GM18873 (cell line): Measurements from ENCODE around the gene RABL6.

Source experiments
- ATAC-seq: cut with Tn5 transposase; IDR thresholded peaks from one replicate; pipeline ENCODE4 v1.9.1; 2021; ENCODE audit warnings: mild to moderate bottlenecking, moderate library complexity, moderate number of reproducible peaks; ENCODE audit not compliant: unreplicated experiment, low FRiP score

Gene RABL6

DNA sequence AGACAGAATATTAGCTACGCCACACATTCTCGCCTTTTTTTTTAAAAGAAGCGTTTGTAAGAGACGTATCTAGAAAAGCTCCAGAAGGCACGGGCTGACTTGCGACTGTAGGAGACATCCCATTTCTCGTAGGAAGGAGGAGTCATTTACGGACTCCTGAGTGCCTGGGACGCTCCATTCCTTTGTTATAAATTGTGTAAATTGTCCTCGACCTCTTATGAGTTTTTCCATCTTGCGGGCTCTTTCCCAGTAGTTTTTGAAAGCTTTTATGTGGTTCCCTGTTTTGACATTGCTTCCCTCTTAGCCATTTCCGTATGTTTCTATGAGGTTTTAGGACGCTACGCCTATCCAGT is 1.0 kb downstream of the RABL6 start:
- ATAC-seq, result no peak

DNA sequence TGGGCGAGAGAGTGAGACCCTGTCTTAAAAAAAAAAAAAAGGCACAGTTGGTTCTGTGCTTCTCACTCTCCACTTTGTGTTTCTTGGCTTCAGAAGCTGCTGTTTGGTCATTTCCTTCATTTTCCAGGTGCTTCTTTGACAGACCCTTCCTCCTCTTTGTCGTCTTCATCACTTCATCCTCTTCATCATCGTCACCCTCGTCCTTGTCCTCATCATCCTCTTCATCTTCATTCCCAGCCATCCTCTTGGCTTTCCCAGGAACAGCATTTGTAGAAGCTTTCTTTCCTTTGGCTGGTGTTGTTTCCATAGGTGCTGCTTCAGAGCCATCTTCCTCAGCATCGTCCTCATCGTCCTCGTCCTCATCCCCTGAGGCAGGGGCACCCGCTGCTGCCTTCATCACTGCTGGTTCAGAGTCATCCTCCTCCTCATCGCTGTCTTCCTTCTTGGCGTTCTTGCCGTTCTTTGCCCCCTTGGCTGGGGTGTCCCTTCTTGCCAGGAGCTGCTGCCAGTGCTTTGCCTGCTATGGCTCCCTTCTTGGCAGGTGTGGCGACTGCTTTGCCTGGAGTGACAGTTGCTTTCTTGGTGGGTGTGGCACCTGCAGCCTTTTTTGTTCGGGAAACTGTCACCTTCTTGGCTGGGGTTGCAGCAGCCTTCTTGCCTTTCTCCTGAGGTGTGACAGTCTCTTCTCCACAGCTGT is 7.1 kb downstream of the RABL6 start:
- no peak for ATAC-seq

DNA sequence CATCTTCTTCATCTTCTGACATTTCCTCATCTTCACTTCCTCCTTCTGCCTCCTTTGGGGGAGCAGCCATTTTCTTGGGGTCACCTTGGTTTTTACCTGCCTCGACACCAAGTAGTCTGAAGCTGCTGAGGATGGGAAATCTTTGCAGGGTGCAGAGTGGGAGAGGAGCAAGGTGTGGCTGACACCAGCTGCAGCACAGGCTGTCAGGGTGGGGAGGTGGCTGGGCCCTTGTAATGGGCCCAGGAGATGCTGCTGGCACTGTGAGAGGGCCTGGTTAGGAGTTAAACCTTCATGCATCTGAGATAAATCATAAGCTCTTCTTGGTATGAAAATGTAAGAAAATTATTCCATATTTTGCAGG is 7.7 kb downstream of the RABL6 start:
- no peak for ATAC-seq

DNA sequence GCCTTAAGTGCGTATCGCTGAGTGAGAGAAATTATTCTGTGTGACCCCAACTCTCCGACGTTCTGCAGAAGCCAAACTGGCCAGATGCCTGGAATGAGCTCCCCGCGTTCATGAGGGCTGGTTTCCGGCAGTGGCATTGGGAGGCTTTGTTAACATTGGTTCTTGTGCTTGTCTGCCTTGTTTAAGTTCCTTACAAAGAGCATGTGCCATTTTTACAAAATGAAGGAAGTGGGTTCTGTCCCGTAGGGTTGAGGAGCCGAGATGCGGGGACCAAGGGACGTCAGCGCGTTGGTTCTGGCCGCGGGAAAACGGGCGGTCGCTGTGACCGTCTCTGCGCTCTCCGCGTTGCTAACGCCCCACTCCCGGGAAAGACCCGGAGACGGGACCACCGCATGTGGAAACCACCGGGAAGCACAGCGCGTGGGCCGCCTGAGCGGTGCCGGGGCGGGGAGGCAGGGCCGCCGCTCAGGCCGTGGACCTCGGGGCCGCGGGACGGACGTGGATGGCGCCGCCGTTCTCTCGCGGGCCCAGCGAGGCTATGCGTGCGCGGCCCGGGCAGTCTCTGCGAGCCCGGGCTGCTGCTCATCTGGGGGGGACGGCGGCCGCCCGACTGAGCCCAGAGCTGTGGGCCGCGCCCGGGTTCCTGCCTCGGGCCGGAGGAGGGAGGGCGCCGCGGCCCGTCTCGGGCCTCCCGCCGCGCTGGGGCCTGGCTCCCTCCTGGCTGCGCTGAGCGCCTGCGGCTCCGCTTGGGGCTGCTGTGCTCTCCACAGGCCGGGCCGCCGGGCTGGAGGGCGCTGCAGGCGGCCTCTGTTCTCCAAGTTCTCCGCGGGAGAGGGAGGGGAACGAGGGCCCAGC is 13.4 kb downstream of the RABL6 start:
- ATAC-seq, result no peak

DNA sequence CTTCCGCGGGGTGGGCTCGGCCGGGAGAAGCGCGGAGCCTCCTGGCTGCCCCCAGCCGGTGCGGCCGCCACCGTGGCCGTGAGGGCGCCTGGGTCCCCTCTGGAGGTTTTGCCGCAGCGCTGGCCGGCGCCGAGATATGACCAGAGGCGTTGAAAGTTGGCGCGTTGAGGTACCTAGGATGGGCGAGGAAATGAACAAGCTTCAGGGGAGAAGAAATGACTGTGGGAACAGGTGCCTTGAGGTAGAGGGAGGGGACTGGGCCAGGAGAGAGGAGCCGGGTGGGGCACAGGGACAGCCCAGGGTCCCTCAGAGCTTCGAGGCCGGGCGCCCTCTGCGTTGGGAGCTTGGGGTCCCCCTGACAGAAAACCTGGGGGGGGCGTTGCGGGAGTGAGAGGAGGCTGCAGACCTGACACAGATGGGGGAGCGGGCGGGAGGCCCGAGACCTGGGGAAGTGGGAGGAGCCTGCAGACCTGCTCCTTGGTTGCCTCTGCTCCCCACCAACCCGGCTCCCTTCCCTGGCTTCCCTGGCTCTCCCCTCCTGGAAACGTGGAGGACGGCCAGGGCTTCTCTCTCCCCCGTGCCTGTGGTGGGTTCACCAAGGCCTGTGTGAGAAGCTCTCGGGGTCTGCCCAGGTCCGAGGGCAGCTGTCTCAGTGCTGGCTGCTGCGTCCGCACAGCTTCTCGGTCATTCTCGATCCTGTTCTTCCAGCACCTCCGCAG is 14.2 kb downstream of the RABL6 start:
- ATAC-seq, result no peak

DNA sequence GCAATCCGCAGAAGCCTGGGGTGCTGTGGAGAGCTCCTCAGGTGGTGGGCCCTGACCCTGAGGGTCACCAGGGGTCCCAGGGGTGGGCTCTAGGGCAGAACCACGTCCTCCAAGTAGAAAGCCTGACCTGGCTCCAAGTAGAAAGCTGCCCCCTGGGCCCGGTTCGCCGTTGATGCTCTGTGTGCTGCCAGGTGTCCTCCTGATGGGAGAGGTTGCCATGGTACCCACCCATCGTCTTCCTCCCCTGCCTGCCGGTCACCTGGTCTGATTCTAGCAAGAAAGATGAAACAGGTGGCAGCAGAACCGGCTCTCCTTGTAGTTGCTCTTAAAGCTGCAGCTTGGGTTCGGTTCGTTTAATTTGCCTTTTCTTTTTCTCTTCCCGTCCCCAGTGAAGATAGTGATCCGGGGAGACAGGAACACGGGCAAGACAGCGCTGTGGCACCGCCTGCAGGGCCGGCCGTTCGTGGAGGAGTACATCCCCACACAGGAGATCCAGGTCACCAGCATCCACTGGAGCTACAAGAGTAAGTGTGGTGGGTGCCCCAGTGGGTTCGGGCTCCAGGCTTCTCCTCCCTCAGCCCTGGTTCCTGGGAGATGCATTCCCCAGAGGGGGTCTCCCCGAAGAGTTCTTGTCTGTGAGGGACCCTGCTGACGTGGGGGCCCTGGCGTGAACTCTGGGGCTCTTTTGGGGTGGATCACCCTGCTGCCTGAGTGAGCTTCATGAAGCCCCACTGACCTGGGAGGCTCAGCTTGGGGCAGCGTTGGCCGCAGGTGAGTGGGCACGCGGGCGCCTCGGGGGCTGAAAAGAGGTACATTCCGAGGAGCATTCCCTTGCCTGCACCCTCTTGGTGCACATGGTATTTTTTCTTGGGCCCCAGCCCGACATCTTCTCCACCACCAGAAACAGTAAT is 15.6 kb downstream of the RABL6 start:
- no peak for ATAC-seq

DNA sequence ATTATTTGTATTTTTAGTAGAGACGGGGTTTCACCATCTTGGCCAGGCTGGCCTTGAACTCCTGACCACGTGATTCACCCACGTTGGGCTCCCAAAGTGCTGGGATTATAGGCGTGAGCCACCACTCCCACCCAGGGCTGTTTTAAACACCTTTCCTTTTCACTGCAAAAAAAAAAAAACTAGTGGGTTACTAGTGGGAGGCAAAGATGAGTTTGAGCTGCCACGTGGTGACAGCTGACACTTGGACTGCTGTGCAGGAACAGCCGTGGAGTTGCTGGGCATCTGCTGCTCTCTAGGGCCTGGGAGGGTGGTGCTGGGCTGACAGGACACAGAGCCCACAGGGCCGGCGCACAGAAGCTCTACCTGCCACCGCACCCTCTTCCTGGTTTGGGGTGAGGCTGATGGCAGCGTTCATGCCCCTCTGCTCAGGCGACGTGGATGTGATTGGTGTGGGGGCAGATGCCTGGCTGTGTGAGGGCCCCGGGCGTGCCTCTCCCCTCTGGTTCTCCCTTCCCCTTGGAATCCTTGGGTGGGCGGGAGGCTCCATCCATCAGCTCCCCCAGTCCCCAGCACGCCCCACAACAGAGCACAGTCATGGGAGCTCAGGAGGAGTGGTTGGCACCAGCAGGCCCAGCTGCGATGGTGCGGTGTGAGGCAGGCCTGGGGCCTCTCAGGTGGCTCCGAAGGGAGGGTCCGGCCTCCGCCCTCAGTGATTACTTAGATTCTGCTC is 16.9 kb downstream of the RABL6 start:
- no peak for ATAC-seq

DNA sequence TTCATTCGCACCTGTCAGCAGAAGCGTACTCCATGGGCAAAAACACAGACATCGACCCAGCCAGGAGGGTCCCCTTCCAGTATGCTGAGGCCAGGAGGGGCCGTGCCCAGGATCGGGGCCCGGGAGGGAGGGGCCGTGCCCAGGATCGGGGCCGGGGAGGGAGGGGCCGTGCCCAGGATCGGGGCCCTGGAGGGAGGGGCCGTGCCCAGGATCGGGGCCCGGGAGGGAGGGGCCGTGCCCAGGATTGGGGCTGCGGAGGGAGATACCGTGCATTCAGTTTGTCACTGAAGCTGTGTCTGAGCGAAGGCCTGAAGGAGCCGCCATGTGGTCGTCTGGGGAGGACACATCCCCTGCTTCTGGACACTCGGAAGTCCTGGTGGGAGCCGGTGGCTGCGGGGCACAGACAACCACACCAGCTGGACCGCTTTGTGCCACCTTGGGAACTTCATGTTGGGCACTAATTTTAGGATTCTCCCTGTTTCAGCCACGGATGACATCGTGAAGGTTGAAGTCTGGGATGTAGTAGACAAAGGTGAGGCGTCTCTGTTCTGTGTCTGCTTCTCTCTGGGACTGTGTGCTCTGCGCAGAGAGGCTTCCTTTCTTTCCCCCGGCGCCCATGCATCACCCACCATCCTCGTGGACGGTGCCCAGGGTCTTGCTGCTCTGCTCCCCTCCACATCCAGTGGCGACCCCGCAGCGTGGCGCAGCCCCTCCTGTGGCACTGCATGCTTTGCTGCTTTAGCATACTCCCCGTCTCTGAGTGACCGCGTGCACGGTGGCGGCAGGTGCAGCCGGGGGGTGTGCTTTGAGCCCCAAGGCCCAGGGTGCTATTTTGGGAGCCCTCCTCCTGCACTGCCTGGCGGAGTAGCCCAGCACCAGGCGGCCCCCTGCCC is 17.8 kb downstream of the RABL6 start:
- ATAC-seq, result no peak

DNA sequence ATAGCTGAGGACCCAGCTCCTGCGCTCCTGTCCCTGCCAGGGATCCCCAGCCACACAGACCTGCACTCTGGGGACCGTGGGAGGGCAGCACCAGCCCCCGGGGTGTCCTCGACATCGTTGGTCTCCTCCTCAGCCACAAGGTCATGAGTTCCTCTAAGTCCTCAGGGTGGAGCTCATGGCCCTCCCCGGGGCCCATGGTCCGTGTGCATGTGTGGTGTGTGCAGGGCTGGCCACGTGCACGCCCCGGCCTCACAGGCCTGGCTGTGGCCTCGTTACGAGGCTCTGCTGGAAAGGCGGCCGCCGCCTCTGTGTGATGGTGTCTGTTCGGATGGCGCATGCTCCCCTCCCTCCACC is 18.4 kb downstream of the RABL6 start:
- no peak for ATAC-seq

DNA sequence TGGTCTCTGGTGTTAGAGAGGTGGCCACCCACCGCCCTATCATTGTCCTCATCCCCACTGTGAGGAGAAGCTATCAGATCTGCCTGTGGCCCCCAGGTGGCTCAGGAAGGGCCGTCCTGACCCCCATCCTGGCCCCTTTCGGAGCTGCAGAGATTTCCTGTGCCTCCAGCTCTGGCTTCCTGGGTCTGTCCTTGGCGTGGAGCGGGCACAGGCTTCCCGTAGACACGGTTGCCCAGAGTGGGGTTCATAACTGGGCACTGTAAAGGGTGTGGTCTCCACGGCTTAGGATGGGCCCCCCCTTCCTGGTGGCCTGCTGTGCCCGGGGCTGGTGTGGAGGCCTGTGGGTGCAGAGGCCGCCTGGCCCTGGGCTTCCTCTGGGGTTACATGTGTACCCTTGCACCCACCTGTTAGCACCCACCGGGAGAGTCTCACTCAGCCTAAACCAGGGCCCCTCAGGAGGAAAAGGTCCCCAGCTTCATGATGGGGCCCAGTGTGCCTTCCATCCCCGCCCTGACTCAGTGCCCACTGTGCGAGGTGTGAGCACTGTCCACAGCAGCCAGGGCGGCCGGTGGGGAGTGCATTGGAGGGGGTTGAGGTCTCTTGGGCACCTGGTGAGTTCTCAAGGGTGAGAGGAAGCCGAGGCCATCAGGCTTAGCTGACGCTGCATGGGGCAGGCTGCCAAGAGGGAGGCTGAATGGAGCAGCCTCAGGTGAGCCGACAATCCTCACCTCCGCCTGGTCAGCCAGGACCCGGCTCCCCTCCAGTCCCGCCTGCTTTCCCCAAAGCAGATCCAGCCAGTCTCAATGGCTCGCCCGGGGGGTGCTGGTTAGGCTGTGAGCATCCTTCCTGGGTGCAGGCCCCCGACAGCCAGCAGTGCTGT is 19.2 kb downstream of the RABL6 start:
- ATAC-seq, result no peak

DNA sequence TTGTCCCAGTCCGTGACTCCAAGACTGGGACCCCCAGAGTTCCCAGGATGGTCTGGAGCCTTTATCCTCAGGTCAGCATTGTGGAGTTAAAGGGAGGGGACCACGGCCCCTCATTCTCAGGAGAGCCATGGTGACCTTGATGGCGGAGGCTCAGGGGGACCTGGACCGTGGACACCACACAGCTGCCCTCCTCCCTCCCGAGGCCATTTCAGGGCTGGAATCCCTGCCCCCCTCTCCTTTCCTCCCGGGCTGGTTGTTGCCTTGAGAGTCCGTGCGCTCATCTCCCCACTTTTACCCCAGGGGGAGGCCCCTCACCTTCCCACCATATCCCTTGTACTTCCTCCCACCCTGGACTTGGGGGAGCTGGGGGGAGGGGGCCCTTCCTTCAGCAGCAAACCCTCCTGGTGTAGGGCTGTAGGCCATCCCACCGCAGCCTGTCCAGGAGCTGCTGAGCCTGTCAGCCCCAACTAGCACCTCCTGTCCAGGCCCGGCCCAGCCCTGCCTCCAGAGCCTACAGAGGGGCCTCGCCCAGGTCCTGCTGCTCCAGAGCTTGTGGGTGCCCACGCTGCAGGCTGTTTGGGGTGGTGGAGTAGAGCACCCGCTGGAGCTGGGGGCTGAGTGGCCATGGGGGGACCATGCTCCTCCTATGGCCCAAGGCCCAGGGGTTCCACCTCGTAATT is 20.2 kb downstream of the RABL6 start:
- ATAC-seq, result no peak

DNA sequence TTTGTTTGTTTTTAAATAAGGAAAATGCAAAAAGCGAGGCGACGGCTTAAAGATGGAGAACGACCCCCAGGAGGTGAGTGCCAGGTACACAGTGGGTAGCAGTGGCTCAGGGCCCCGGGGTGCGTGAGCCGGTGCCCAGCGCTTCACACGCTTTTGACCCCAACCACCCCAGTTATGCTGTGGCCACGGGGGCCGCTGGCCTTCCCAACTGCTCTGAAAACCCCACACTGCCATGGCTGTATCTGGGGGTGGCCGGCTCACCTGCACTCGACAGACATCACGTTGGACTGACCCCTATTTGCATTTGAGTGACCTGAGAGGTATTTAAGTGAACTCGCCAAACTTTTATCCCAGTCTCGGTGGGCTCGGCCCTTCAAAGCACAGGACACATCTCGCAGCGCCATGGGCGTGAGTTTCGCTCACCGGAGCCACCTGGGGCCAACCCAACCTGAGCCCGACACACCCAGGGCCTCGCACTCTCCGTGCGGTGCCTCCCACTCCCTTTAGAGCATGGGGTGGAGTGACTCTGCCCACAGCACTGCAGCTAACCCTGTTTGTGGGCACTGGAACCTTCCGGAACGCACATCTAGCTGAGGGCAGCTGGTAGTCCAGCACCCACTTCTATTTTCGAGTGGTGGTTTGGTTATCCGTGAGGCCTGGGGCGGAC is 20.9 kb downstream of the RABL6 start:
- ATAC-seq, result no peak

DNA sequence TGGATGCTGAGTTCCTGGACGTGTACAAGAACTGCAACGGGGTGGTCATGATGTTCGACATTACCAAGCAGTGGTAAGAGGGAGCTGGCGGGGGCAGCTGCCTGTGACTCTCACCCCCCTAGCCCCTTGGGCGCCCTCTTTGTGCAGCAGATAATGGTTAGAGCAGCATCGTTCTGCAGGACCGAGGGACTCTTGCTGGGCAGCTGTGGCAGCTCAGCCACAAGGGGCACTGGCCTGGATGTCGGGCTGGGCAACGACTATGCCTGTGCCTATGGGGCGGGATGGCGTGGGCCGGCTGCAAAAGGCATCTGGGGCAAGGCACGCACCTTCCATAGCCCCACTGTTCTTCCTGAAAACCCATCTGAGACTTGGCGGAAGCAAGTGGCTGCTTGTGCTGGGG is 21.7 kb downstream of the RABL6 start:
- no peak for ATAC-seq

DNA sequence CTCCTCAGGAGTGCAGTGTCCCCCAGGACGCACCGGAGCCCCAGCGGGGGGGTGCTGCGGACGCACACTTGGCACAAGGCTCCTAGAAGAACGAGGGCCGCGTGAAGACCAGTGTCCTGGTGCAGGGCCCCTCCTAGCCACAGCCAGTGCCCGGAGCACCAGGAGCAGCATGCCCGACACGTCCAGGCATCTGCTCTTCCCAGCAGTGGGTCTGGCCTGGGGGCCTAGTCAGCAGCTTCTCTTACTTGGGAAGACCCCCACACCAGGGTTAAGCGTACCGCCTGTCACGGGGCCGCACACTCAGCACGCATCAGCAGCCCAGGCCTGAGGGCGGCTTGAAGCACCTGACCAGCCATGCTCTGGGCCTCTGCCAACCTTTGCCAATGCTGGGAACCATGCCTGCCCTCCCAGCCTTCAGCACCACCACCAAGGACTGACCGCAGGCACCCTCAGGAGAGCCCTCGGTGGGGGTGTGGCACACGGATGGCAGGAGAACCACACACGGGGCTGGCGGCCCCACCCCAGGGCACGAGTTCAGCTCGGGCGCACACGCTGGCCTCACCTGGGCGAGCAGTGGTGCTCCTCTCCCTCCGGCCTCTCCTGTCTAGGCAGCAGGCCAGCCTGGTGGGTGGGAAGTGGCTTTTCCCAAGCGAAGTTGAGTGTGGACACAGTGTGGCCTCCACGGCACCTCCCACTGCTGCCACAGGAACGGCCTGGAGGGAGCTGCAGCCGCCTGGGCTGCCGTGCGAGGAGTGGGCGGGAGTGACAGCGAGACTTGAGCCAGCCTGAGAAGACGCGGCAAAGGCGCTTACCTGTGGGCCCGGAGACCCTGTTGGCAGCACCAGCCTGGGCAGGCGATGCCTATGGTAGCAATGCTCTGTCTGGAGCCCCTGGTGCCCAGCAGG is 22.5 kb downstream of the RABL6 start:
- no peak for ATAC-seq

DNA sequence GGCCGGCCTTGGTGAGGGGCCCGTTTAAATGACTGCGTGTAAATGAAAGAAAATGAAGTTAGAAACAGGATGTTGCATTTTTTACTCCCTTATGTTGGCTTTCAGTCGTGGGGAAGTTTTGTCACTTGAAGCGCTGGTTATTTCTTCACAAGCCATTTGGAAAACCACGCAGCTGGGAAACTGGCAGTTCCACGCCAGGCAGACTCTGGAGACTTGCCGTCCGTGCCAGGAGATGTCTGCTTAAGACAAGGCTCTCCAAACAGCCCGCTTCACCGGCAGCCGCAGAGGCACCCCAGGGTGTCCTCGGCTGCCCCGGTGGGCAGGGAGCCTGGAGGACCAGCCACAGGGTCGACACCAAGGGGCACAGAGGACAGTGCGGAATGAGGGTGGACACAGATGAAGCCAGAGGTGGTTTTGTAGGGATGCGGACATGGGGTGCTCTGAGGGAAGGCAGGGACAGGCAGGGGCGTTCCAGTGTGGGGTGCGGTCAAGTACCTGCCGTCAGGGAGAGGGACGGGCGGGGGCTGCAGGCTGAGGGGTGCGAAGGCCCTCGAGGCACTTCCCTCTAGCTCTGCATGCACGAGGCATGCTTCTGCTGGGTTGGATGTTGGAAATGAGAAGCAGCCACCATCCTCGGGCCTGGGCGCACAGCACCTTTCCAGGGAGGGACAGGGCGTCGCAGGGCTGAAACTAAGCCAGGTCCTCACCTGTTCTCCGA is 23.4 kb downstream of the RABL6 start:
- ATAC-seq, result no peak
